ENCODE measurements around the gene ALX3. TPM values are rescaled to one million over a fixed set of nuclear protein-coding genes. Genes with fewer than 3 reads are reported as not detected.
A peak's percentile ranks its signal among the peaks of the same experiment; 100 is the strongest.

The ALX3 gene
- total and polyA plus RNA-seq, 4 donors: not detected

DNA sequence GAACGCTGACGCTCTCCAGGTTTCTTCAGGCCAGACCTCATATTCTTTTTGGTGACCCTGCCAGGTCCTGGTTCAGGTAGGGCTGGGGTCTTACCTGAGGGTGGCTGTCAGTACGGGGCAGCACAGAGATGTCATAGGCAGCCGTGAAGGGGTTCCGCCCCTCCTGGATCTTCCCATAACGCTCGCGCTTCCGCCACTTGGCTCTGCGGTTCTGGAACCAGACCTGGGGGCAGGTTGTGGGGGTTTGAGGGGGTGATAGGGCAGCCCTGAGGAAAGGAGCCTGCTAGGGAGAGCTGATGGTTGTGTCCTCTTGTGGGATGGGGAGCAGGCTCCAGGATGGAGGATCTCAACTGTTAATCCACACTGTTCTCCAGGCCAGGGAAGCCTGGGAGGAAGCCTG is 9.1 kb downstream of the ALX3 start:
- no peaks in the 10 kb centered on the region for H3K9me3 ChIP-seq (ENCODE audit: control insufficient read depth, low read length)
- ATAC-seq (ENCODE audit: low FRiP score): no peak
- DNase-seq: peak in 1 of 2 donors; percentile 68
- H3K4me1 ChIP-seq (ENCODE audit: control insufficient read depth in 1 of 2, insufficient read depth in 2 of 2, low read length in 2 of 2): no peaks in the 10 kb centered on the region
- H3K36me3 ChIP-seq (ENCODE audit: control insufficient read depth in 1 of 2, insufficient read depth in 2 of 2, low read length in 1 of 2): peaks cover 0 to 3% of the 10 kb centered on the region in 2 donors
- no peak overlapping the region for H3K4me3 ChIP-seq (ENCODE audit: low read length in 2 of 2)
- H3K27me3 ChIP-seq (ENCODE audit: control insufficient read depth in 1 of 2, insufficient read depth in 2 of 2, low read length in 1 of 2): no peaks in the 10 kb centered on the region
- WGBS, 2 donors: 94 to 95% methylated on average over 10 of the region's 10 CpGs
- intact Hi-C loops (cut with DNase I): no loop called here
- no peak overlapping the region for H3K27ac ChIP-seq (ENCODE audit: low read depth in 1 of 2, low read length in 2 of 2)

DNA sequence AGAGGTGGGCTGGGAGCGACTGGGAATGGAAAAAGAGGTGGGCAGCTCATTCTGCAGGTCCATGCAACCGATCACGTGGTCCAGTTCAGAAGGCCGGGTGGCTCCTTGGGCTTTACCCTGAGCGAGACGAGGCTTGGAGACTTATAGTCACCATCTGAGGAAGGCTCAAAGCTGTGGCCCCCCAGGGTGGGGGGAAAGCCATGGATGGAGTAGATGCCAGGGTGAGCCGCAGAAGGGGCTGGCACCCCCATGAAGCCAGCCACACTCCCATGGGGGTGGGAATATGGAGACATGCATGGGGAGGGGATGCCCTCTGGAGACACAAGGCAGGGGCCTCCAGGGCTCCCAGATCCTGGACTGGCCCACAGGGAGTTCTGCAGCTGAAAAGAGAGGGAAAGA is 9.8 kb downstream of the ALX3 start:
- WGBS, 2 donors: 92 to 93% methylated on average over 7 of the region's 7 CpGs
- Histone ChIP-seq H3K4me1 (ENCODE audit: control insufficient read depth in 1 of 2, insufficient read depth in 2 of 2, low read length in 2 of 2) (no peaks in the 10 kb centered on the region), H3K4me3 (ENCODE audit: low read length in 2 of 2) (no peak overlapping the region), H3K36me3 (ENCODE audit: control insufficient read depth in 1 of 2, insufficient read depth in 2 of 2, low read length in 1 of 2) (peaks cover 0 to 3% of the 10 kb centered on the region in 2 donors), H3K27me3 (ENCODE audit: control insufficient read depth in 1 of 2, insufficient read depth in 2 of 2, low read length in 1 of 2) (no peaks in the 10 kb centered on the region), H3K9me3 (ENCODE audit: control insufficient read depth, low read length) (no peaks in the 10 kb centered on the region), H3K27ac (ENCODE audit: low read depth in 1 of 2, low read length in 2 of 2) (no peak overlapping the region)
- intact Hi-C loops (cut with DNase I): no loop called here
- ATAC-seq (ENCODE audit: low FRiP score) (no peak), DNase-seq (peak in 1 of 2 donors; percentile 61)

DNA sequence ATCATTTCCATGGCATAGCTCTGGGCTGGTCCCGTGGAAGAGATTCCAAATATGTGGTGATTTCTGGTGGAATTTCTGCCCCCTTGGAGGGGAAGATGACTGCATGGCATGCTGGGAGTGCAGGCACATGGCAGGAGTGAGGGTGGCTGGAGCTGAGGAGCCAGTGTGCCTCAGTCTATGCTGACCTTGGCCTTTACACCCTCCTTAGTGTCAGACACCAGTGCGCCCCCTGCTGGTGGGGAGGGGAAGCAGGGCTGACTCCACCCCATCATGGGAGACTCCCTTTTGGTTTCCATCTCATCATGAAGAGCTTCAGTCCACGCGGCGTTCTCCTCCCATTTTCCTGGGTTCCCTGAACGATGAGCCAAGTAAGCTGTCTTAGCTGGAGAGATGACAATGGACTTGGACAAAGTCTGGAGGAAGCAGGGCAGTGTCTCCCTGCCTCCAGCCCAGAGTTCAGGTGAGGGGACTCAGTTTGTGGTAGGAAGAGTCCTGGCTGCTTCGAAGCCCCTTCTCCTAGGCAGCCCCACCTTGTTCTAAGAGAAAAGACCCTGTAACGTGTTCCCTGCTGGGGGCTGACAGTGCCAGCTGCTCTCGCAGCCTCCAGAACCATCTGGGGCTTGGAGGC is 10.3 kb downstream of the ALX3 start:
- DNase-seq (peak in 1 of 2 donors; percentile 80), ATAC-seq (ENCODE audit: low FRiP score) (no peak)
- Histone ChIP-seq H3K27me3 (ENCODE audit: control insufficient read depth in 1 of 2, insufficient read depth in 2 of 2, low read length in 1 of 2) (no peaks in the 10 kb centered on the region), H3K36me3 (ENCODE audit: control insufficient read depth in 1 of 2, insufficient read depth in 2 of 2, low read length in 1 of 2) (peaks cover 0 to 5% of the 10 kb centered on the region in 2 donors), H3K4me3 (ENCODE audit: low read length in 2 of 2) (no peak overlapping the region), H3K4me1 (ENCODE audit: control insufficient read depth in 1 of 2, insufficient read depth in 2 of 2, low read length in 2 of 2) (no peaks in the 10 kb centered on the region), H3K9me3 (ENCODE audit: control insufficient read depth, low read length) (no peaks in the 10 kb centered on the region), H3K27ac (ENCODE audit: low read depth in 1 of 2, low read length in 2 of 2) (no peak overlapping the region)
- 89 to 91% methylated on average over 9 of the region's 9 CpGs for WGBS, 2 donors
- intact Hi-C loops (cut with DNase I): no loop called here

DNA sequence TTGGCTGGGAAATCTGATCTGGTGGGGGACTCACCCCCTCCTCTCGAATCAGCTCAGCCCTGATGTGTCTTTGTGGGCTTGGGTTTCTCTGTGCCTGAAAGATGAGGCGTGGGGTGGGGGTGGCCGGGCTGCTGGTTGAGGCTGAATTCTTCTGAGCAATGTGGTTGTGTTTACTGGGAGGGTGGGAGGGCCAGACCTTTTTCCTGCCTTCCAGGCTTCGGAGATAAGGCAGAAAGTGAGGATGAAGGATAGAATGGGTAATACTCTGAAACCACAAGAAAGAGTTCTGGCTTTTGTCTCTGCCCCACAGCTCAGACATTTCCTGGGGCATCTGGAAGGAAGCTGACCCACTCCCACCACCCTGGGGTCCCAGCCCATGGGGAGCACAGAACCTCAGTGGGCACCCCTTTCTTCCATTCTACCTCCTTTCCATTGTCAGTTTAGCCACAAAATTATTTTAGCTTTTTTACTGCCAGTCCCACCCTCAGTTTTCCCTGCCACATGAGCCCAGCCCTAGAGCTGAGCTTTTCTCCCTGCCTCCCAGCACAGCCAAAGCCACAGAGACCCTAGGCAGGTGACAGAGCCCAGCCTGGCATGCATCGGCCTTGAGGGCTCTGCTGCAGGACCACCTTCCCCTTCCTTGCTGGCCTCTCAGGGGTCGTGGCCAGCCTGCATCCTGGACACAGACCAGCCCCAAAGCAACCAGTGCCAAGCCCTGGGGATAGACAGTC is 11.2 kb downstream of the ALX3 start:
- no peaks in the 10 kb centered on the region for H3K9me3 ChIP-seq (ENCODE audit: control insufficient read depth, low read length)
- H3K4me1 ChIP-seq (ENCODE audit: control insufficient read depth in 1 of 2, insufficient read depth in 2 of 2, low read length in 2 of 2): no peaks in the 10 kb centered on the region
- no peaks in the 10 kb centered on the region for H3K27me3 ChIP-seq (ENCODE audit: control insufficient read depth in 1 of 2, insufficient read depth in 2 of 2, low read length in 1 of 2)
- DNase-seq (peak in 1 of 2 donors; percentile 55), ATAC-seq (ENCODE audit: low FRiP score) (no peak)
- peaks cover 4 to 9% of the 10 kb centered on the region in 2 donors for H3K36me3 ChIP-seq (ENCODE audit: control insufficient read depth in 1 of 2, insufficient read depth in 2 of 2, low read length in 1 of 2)
- H3K27ac ChIP-seq (ENCODE audit: low read depth in 1 of 2, low read length in 2 of 2): no peak overlapping the region
- no peak overlapping the region for H3K4me3 ChIP-seq (ENCODE audit: low read length in 2 of 2)
- WGBS, 2 donors: 72 to 77% methylated on average over 6 of the region's 6 CpGs
- intact Hi-C loops (cut with DNase I): no loop called here

DNA sequence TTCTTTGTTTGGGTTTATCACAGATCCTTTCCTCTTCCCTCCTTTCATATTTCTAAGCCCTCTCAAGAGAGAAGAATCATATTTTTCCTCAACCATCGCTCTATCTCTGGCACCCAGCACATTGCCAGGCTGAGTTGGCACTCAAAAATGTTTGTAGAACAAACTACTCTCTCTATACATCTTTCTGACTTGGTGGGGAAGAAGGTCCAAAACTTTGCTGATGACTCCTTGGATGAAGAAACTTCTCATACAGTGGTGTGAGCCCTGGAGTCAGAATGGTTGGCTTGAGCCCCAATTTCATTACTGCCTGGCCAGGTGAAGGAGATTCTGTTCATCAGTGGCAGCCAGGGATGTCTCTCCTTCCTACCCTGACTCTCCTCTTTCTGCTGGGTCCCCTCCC is 11.9 kb downstream of the ALX3 start:
- intact Hi-C loops (cut with DNase I): no loop called here
- Histone ChIP-seq H3K4me3 (ENCODE audit: low read length in 2 of 2) (no peak overlapping the region), H3K9me3 (ENCODE audit: control insufficient read depth, low read length) (no peaks in the 10 kb centered on the region), H3K27ac (ENCODE audit: low read depth in 1 of 2, low read length in 2 of 2) (no peak overlapping the region), H3K4me1 (ENCODE audit: control insufficient read depth in 1 of 2, insufficient read depth in 2 of 2, low read length in 2 of 2) (no peaks in the 10 kb centered on the region), H3K36me3 (ENCODE audit: control insufficient read depth in 1 of 2, insufficient read depth in 2 of 2, low read length in 1 of 2) (peaks cover 4 to 11% of the 10 kb centered on the region in 2 donors), H3K27me3 (ENCODE audit: control insufficient read depth in 1 of 2, insufficient read depth in 2 of 2, low read length in 1 of 2) (no peaks in the 10 kb centered on the region)
- no peak for ATAC-seq (ENCODE audit: low FRiP score)
- no peak for DNase-seq
- 28 to 39% methylated on average over 1 of the region's 1 CpG for WGBS, 2 donors

DNA sequence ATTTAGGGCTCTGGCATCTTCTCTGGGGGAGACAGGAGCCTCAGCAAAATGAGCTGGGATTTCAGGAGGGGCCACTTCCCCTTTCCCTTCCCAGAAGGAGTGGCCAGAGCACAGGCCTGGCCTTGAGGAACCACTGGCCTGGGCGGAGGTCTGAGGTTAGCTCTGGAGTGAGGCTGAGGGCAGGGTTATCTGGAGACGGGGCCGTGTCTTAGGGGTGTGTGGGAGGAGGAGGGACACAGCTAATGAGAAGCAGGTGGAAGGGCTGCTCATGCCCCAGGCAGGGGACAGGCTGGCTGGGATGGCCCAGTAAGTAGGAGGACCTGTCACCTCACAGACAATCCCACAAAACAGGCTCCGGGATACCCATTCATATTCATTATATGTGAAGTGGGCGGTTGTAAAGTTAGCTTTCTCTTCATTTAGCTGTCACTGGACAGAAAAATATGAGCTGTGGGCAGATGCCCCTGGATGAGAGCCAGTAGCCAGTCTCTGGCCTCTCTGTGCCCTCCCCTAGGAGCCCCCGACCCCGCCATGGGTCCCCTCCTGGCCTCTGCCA is 12.4 kb downstream of the ALX3 start:
- no peaks in the 10 kb centered on the region for H3K9me3 ChIP-seq (ENCODE audit: control insufficient read depth, low read length)
- intact Hi-C loops (cut with DNase I): no loop called here
- ATAC-seq (ENCODE audit: low FRiP score) (no peak), DNase-seq (peak; percentile 65 to 67)
- H3K4me3 ChIP-seq (ENCODE audit: low read length in 2 of 2): no peak overlapping the region
- H3K36me3 ChIP-seq (ENCODE audit: control insufficient read depth in 1 of 2, insufficient read depth in 2 of 2, low read length in 1 of 2): peaks cover 4 to 14% of the 10 kb centered on the region in 2 donors
- WGBS, 2 donors: 71 to 76% methylated on average over 7 of the region's 7 CpGs
- no peaks in the 10 kb centered on the region for H3K27me3 ChIP-seq (ENCODE audit: control insufficient read depth in 1 of 2, insufficient read depth in 2 of 2, low read length in 1 of 2)
- no peak overlapping the region for H3K27ac ChIP-seq (ENCODE audit: low read depth in 1 of 2, low read length in 2 of 2)
- H3K4me1 ChIP-seq (ENCODE audit: control insufficient read depth in 1 of 2, insufficient read depth in 2 of 2, low read length in 2 of 2): no peaks in the 10 kb centered on the region

DNA sequence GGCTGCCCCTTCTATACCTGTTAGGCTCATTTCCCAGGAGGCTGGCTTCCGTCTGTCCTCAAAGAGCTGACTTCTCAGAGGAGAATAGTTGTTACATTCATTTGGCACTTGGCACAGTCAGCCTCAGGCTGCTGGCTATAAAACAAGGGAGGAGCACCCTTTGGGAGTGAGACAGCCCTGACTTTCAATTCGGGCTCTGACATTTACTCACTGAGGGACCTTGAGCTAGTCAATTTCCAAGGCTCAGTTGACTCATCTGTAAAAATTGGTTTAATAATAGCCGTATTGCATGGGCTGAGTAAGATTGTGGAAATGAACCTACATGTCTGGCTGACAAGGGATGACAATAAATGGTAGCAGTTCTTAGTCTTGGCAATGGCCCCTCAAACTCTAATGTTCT is 13.7 kb downstream of the ALX3 start:
- WGBS, 2 donors: 59% methylated on average over 3 of the region's 3 CpGs
- DNase-seq: peak in 1 of 2 donors; percentile 35

DNA sequence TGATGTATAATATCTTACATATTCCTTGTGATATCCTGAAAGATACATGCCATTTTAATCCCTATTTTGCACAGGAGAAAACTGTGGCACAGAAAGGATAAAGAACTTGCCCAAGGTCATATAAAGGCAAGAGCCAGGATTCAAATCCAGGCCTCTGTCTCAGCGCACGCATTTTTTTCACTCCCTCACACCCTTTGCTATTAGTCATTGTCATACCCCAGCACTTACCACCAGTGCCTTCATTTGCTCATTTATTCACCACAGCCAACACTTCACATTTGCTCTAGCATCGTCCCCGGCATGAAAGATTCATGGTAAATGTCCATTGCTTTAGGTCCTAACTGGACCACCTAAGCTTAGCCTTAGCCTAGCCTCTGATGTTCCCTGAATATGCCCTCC is 14.2 kb downstream of the ALX3 start:
- intact Hi-C loops (cut with DNase I): no loop called here
- H3K27me3 ChIP-seq (ENCODE audit: control insufficient read depth in 1 of 2, insufficient read depth in 2 of 2, low read length in 1 of 2): no peaks in the 10 kb centered on the region
- H3K27ac ChIP-seq (ENCODE audit: low read depth in 1 of 2, low read length in 2 of 2): no peak overlapping the region
- H3K4me3 ChIP-seq (ENCODE audit: low read length in 2 of 2): no peak overlapping the region
- no peaks in the 10 kb centered on the region for H3K9me3 ChIP-seq (ENCODE audit: control insufficient read depth, low read length)
- ATAC-seq (ENCODE audit: low FRiP score) (no peak), DNase-seq (no peak)
- WGBS, 2 donors: 87 to 90% methylated on average over 4 of the region's 4 CpGs
- H3K4me1 ChIP-seq (ENCODE audit: control insufficient read depth in 1 of 2, insufficient read depth in 2 of 2, low read length in 2 of 2): no peaks in the 10 kb centered on the region
- H3K36me3 ChIP-seq (ENCODE audit: control insufficient read depth in 1 of 2, insufficient read depth in 2 of 2, low read length in 1 of 2): peaks cover 7 to 19% of the 10 kb centered on the region in 2 donors

More for the DNA sequence above, 13.7 kb downstream of the ALX3 start:
- Histone ChIP-seq H3K4me1 (ENCODE audit: control insufficient read depth in 1 of 2, insufficient read depth in 2 of 2, low read length in 2 of 2) (no peaks in the 10 kb centered on the region), H3K4me3 (ENCODE audit: low read length in 2 of 2) (no peak overlapping the region), H3K27me3 (ENCODE audit: control insufficient read depth in 1 of 2, insufficient read depth in 2 of 2, low read length in 1 of 2) (no peaks in the 10 kb centered on the region), H3K9me3 (ENCODE audit: control insufficient read depth, low read length) (no peaks in the 10 kb centered on the region), H3K36me3 (ENCODE audit: control insufficient read depth in 1 of 2, insufficient read depth in 2 of 2, low read length in 1 of 2) (peaks cover 7 to 17% of the 10 kb centered on the region in 2 donors), H3K27ac (ENCODE audit: low read depth in 1 of 2, low read length in 2 of 2) (no peak overlapping the region)
- no peak for ATAC-seq (ENCODE audit: low FRiP score)
- intact Hi-C loops (cut with DNase I): no loop called here
